Activated CD8-positive, alpha-beta memory T cell treated with anti-CD3 and anti-CD28 coated beads, Interleukin-2, amount 10 ng/mL, durations not matched to agents 7 days and 5 days (primary cell): ENCODE data around the gene NCOA3. TPM values are rescaled to one million over a fixed set of nuclear protein-coding genes. Genes with fewer than 3 reads are reported as not detected.

ENCODE experiments used
- ATAC-seq: fragments of 150-1000 bp; cut with Tn5 transposase; one replicate; pipeline ENCODE4 v1.10.0; 2021; ENCODE audit warnings: moderate library complexity
- CTCF ChIA-PET: fragments of 350-600 bp; sonication (Branson Sonifier 250); formaldehyde crosslinking; loops from one replicate; lab custom pipeline; 2021; ENCODE audit warnings: antibody characterized with exemption; lab: Charles Lee
- DNase-seq: peaks from one replicate; pipeline ENCODE4 v3.0.0-alpha.2; 2020
- H3K27ac Mint-ChIP-seq: one replicate; pipeline ENCODE4 v1.8.0; 2021; ENCODE audit warnings: mild to moderate bottlenecking, mixed read lengths
- H3K27me3 Mint-ChIP-seq: one replicate; pipeline ENCODE4 v1.8.0; 2021; ENCODE audit warnings: mixed read lengths
- H3K36me3 Mint-ChIP-seq: one replicate; pipeline ENCODE4 v1.8.0; 2021; ENCODE audit warnings: mild to moderate bottlenecking, mixed read lengths
- H3K4me1 Mint-ChIP-seq: one replicate; pipeline ENCODE4 v1.8.0; 2021; ENCODE audit warnings: mixed read lengths
- H3K4me3 Mint-ChIP-seq: one replicate; pipeline ENCODE4 v1.8.0; 2021; ENCODE audit warnings: mild to moderate bottlenecking, moderate library complexity, mixed read lengths
- H3K9me3 Mint-ChIP-seq: one replicate; pipeline ENCODE4 v1.8.0; 2022; ENCODE audit warnings: low read depth, mixed read lengths
- total RNA-seq, 2 experiments: library from RNA; stranded (reverse); gene quantifications; one replicate each; pipeline ENCODE4 v1.2.3, GENCODE V29; 2021

The NCOA3 gene
- total RNA-seq, 2 experiments from 2014 or later, result 74.9 to 75.8 TPM

DNA sequence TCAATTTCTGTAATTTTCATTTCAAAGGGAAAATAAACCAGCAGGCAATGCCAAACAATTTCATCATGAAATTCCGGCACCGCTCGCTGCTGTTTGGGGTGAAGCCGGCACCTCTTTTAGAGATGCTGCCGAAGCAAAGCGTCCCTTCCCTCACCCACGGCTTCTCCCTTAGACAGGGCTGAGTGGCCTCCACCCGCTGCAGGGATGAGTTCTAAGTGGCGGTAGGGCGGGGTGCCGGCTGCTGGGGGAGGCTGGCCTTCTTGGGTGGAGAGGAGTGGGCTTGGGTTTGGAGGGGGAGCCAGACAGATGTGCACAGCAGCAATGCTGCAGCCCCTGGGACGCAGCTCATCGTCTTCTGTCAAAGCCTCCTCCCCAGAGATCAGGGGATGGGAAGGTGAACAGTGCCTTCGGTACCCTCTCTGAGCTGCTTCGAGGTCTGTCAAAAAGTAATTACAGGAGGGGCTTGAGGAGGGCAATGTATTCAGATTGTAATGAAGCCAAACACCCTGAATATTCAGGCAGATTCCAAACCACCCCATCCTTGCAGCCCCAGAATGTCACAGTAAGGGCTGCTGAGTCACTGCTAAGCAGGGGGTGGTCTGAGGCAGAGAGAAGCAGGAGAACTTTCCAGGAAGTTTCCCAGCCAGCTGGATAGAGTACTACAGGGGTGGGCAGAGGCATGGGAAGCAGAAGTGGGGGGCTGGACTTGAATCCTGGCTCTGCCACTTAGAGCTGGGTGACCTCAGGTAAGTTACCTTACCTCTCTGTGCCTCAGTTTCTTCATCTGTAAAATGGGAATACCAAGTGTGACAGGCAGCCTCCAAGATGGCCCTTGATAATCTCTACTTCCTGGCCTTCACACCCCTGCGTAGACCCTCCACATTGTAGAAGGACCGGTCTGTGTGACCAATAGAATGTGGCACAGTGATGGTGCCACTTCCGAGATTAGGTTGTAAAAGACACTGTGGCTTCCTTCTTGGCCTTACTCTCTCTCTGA lies 187.0 kb downstream of the NCOA3 start:
- Mint-ChIP-seq H3K9me3 (no peaks in the 10 kb centered on the region), H3K27me3 (peaks cover 18% of the 10 kb centered on the region), H3K36me3 (no peaks in the 10 kb centered on the region), H3K27ac (no peak overlapping the region), H3K4me3 (no peak overlapping the region), H3K4me1 (no peaks in the 10 kb centered on the region)
- ATAC-seq (no peak), DNase-seq (no peak)
- CTCF ChIA-PET, result no interaction called here

GRCh38 chr20:47689731-47690130 lies 188.0 kb downstream of the NCOA3 start:
- no peak overlapping the region for H3K27ac Mint-ChIP-seq
- ATAC-seq (no peak), DNase-seq (no peak)
- no peaks in the 10 kb centered on the region for H3K36me3 Mint-ChIP-seq
- peaks cover under 1% of the 10 kb centered on the region for H3K4me1 Mint-ChIP-seq
- H3K27me3 Mint-ChIP-seq, result peaks cover 18% of the 10 kb centered on the region
- H3K9me3 Mint-ChIP-seq, result no peaks in the 10 kb centered on the region
- no peak overlapping the region for H3K4me3 Mint-ChIP-seq
- CTCF ChIA-PET, result no interaction called here

- CTCF ChIA-PET, result interaction anchor here (1.3 kb wide), 1 partner anchor 204 kb away, joined by 3 read pairs; no protein-coding TSS in a partner anchor
- Mint-ChIP-seq H3K4me3 (no peak overlapping the region), H3K9me3 (no peaks in the 10 kb centered on the region)
These were observed 189.9 kb downstream of the NCOA3 start for GRCh38 chr20:47691625-47692024.

GRCh38 chr20:47694021-47694818 lies 192.5 kb downstream of the NCOA3 start:
- H3K9me3 Mint-ChIP-seq, result no peaks in the 10 kb centered on the region

More at GRCh38 chr20:47691625-47692024, 189.9 kb downstream of the NCOA3 start:
- no peak for ATAC-seq
- no peaks in the 10 kb centered on the region for H3K36me3 Mint-ChIP-seq
- H3K27me3 Mint-ChIP-seq, result peaks cover 18% of the 10 kb centered on the region
- DNase-seq, result no peak
- H3K27ac Mint-ChIP-seq, result no peak overlapping the region
- H3K4me1 Mint-ChIP-seq, result peaks cover 8% of the 10 kb centered on the region

DNA sequence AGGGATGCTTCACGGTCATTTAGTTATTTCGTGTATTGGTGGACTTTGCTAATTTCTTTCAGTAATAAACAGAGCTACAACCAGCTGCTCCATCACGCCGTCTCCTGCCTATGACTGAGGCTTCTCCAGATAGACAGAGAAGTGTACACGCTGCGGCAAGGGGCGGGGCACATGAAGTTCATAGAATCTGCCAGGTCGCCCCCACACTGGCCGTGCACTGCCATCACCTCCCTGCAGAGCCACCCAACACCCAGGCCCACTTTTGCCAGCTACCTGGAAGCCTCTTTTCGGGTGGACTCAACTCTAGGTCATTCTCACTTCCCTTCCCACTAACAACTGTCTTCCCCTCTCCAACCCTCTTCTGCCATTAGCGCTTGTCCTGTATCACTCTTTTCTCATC lies 195.2 kb downstream of the NCOA3 start:
- CTCF ChIA-PET, result no interaction called here
- Mint-ChIP-seq H3K27ac (no peak overlapping the region), H3K9me3 (no peaks in the 10 kb centered on the region)

More at GRCh38 chr20:47694021-47694818, 192.5 kb downstream of the NCOA3 start:
- CTCF ChIA-PET, result interaction anchor here (2.1 kb wide), 1 partner anchor 16 kb away, joined by 10 read pairs; no protein-coding TSS in a partner anchor
- H3K27me3 Mint-ChIP-seq, result peaks cover 18% of the 10 kb centered on the region
- no peak for ATAC-seq
- no peak for DNase-seq
- H3K4me1 Mint-ChIP-seq, result peaks cover 8% of the 10 kb centered on the region
- H3K4me3 Mint-ChIP-seq, result no peak overlapping the region
- H3K36me3 Mint-ChIP-seq, result no peaks in the 10 kb centered on the region
- H3K27ac Mint-ChIP-seq, result no peak overlapping the region

GRCh38 chr20:47698142-47698541 lies 196.5 kb downstream of the NCOA3 start:
- H3K9me3 Mint-ChIP-seq, result no peaks in the 10 kb centered on the region
- peaks cover 8% of the 10 kb centered on the region for H3K4me1 Mint-ChIP-seq
- H3K27me3 Mint-ChIP-seq, result no peaks in the 10 kb centered on the region
- H3K4me3 Mint-ChIP-seq, result no peak overlapping the region
- CTCF ChIA-PET, result interaction anchor here (1.5 kb wide), 2 partner anchors 502 to 922 kb away, joined by 3 read pairs; no protein-coding TSS in a partner anchor
- no peak overlapping the region for H3K27ac Mint-ChIP-seq
- DNase-seq (no peak), ATAC-seq (no peak)
- no peaks in the 10 kb centered on the region for H3K36me3 Mint-ChIP-seq

More for the DNA sequence above, 195.2 kb downstream of the NCOA3 start:
- no peak overlapping the region for H3K4me3 Mint-ChIP-seq
- H3K36me3 Mint-ChIP-seq, result no peaks in the 10 kb centered on the region
- H3K4me1 Mint-ChIP-seq, result peaks cover 8% of the 10 kb centered on the region
- DNase-seq (no peak), ATAC-seq (no peak)
- peaks cover 3% of the 10 kb centered on the region for H3K27me3 Mint-ChIP-seq

GRCh38 chr20:47699818-47700217 lies 198.1 kb downstream of the NCOA3 start:
- no peak overlapping the region for H3K4me3 Mint-ChIP-seq
- no peak for ATAC-seq
- H3K36me3 Mint-ChIP-seq, result no peaks in the 10 kb centered on the region
- H3K27me3 Mint-ChIP-seq, result no peaks in the 10 kb centered on the region
- CTCF ChIA-PET, result no interaction called here
- peaks cover 6% of the 10 kb centered on the region for H3K4me1 Mint-ChIP-seq
- DNase-seq, result no peak
- no peak overlapping the region for H3K27ac Mint-ChIP-seq
- H3K9me3 Mint-ChIP-seq, result no peaks in the 10 kb centered on the region

DNA sequence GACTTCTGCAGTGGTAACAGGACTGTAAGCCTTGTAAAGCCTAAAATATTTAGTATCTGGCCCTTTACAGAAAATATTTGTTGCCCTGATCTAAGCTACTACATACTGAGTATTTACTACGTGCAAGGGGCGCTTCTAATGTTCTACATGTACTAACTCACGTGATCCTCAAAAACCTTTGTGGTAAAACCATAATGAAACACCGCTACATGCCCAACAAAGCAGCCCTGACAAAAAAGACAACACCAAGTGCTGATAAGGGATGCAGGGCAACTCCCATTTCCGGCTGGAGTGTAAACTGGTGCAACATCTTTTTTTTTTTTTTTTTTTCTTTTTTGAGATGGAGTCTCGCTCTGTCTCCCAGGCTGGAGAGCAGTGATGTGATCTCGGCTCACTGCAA lies 198.6 kb downstream of the NCOA3 start:
- H3K4me1 Mint-ChIP-seq, result peaks cover 1% of the 10 kb centered on the region
- H3K9me3 Mint-ChIP-seq, result no peaks in the 10 kb centered on the region
- no peak for ATAC-seq
- CTCF ChIA-PET, result no interaction called here
- no peak overlapping the region for H3K4me3 Mint-ChIP-seq
- DNase-seq, result no peak
- H3K27ac Mint-ChIP-seq, result no peak overlapping the region
- peaks cover 2% of the 10 kb centered on the region for H3K27me3 Mint-ChIP-seq
- H3K36me3 Mint-ChIP-seq, result no peaks in the 10 kb centered on the region

DNA sequence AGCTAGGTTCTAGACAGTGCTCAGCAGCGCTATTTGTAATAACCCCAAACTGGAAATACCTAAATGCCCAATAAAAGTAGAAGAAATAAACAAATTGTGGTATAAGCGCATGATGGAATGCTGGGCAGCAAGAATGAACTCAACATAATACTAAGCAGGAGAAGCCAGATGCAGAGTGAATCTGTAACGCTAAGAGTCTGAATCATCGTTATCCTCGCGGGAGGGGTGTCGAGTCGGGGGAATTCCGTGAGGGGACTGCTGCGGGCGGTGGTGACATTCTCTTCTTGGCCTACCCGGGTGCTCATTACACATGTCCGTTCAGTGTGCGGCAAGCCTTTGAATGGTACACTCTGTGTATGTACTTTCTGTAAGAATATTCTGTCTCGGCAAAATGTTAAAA lies 199.9 kb downstream of the NCOA3 start:
- no peak overlapping the region for H3K4me3 Mint-ChIP-seq
- no peak overlapping the region for H3K27ac Mint-ChIP-seq
- ATAC-seq, result no peak
- H3K4me1 Mint-ChIP-seq, result no peaks in the 10 kb centered on the region
- H3K9me3 Mint-ChIP-seq, result no peaks in the 10 kb centered on the region
- H3K36me3 Mint-ChIP-seq, result no peaks in the 10 kb centered on the region
- CTCF ChIA-PET, result no interaction called here
- DNase-seq, result no peak
- H3K27me3 Mint-ChIP-seq, result peaks cover 2% of the 10 kb centered on the region

DNA sequence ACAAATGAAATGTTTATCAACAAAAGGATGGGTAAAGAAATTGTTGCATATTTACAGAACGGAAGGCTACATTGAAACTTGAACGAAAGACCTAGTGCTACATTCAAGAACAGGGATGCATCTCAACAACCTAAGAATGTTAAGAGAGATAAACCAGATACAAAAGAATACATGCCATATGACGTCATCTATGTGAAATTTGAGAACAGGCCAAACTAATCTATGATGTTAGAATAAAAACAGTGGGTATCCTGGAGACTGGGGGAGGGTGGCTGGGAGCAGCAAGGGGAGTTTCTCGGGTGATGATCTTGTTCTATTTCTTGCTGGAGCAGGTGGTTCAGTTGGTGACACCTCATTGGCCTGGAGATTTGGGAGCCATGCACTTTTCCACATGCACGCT lies 202.1 kb downstream of the NCOA3 start:
- no peak for DNase-seq
- no peaks in the 10 kb centered on the region for H3K4me1 Mint-ChIP-seq
- no peak overlapping the region for H3K27ac Mint-ChIP-seq
- peaks cover 10% of the 10 kb centered on the region for H3K27me3 Mint-ChIP-seq
- no peak overlapping the region for H3K4me3 Mint-ChIP-seq
- CTCF ChIA-PET, result no interaction called here
- H3K36me3 Mint-ChIP-seq, result no peaks in the 10 kb centered on the region
- no peaks in the 10 kb centered on the region for H3K9me3 Mint-ChIP-seq
- no peak for ATAC-seq

DNA sequence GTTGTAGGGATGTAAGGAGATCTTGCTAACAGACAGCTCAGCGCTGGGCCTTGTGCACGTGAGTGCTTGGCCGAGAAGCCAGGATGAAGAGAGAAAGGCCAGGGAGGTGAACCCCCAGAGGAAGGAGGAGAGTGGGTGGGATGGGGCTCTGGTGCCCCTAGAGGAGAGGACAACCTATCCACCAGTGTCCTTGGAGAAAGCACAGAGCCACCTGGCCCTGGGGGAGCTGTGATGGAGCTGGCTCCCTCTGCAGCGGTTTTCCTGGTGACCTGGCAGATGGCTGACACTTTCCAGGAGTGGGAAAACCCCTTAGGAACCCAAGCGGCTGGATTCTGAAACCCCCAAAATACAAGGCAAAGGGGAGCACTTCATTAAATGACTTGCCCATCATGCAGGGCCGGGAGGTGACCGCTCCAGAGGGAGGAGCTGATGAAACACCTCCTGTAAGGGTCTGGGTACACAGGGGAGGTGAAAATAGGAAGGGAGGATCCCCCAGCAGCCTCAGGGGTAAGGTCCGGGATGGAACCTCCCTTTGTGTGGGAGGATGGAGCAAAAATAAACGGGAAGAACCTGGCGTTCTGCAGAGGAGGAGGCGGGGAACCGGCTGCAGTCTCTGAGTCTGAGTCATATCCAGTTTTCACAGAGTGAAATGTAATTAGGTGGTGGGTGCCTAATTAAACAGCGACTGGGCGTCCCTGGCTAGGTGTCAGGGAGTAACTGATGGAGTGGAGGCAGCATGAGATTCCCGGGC lies 203.2 kb downstream of the NCOA3 start:
- DNase-seq (no peak), ATAC-seq (no peak)
- no peak overlapping the region for H3K4me3 Mint-ChIP-seq
- no peaks in the 10 kb centered on the region for H3K36me3 Mint-ChIP-seq
- CTCF ChIA-PET, result interaction anchor here (0.5 kb wide), 1 partner anchor 1247 kb away, joined by 5 read pairs; no protein-coding TSS in a partner anchor
- no peaks in the 10 kb centered on the region for H3K9me3 Mint-ChIP-seq
- H3K27ac Mint-ChIP-seq, result no peak overlapping the region
- H3K4me1 Mint-ChIP-seq, result no peaks in the 10 kb centered on the region
- H3K27me3 Mint-ChIP-seq, result peaks cover 12% of the 10 kb centered on the region

GRCh38 chr20:47705497-47705856 lies 203.8 kb downstream of the NCOA3 start:
- ATAC-seq, result no peak
- DNase-seq, result no peak
- Mint-ChIP-seq H3K9me3 (no peaks in the 10 kb centered on the region), H3K4me3 (no peak overlapping the region), H3K4me1 (no peaks in the 10 kb centered on the region), H3K27ac (no peak overlapping the region), H3K27me3 (peaks cover 12% of the 10 kb centered on the region), H3K36me3 (no peaks in the 10 kb centered on the region)
- CTCF ChIA-PET, result interaction anchor here (0.5 kb wide), 1 partner anchor 1246 kb away, joined by 5 read pairs; no protein-coding TSS in a partner anchor

DNA sequence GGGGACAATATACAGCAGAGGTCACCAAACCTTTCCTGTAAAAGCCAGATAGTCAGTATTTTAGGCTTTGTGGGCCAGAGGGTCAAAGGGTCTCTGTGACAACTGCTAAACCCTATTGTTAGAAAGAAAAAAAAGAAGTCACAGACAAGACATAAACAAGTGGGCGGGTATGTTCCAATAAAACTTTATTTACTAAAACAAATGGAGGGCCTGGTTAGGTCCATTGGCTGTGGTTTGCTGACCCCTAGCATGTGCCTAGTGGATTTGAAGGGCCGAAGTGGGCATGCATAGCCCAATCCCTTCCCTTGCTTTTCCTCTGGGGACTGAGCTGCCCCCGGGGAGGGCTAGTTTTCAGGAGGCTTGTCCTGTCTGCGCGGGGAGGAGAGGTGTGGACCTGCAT lies 204.7 kb downstream of the NCOA3 start:
- H3K27me3 Mint-ChIP-seq, result peaks cover 12% of the 10 kb centered on the region
- CTCF ChIA-PET, result no interaction called here
- no peak overlapping the region for H3K27ac Mint-ChIP-seq
- ATAC-seq (no peak), DNase-seq (no peak)
- H3K36me3 Mint-ChIP-seq, result no peaks in the 10 kb centered on the region
- H3K4me1 Mint-ChIP-seq, result no peaks in the 10 kb centered on the region
- H3K9me3 Mint-ChIP-seq, result no peaks in the 10 kb centered on the region
- H3K4me3 Mint-ChIP-seq, result no peak overlapping the region
